Measurements from ENCODE around the gene FOSL1.

DNA sequence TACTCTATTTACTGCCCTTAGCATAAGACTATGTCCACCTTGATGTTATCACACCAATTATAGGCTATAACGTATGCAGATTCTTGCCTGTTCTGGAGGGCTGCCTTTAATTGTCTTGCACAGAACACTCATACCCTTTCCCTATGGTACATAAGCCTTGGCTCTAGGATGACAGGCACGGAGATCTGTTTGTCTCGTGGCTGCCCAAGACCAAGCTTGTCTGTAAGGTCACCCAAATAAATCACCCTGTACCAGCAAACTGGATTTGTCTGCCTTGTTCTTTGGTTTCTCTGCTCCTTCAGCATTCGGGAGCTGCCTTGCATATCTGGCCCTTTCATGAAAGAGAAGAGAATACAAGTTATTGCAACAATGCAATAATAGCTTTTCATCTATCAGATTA, 37.6 kb upstream of the FOSL1 start:
- no peak for TF ChIP-seq TAF1 (IDR thresholded peaks at IDR 0.05; ENCODE audit: borderline replicate concordance, low read depth, low read length)
- no peak for TF ChIP-seq POLR2AphosphoS5 (IDR thresholded peaks at IDR 0.05; ENCODE audit: low read depth, low read length)
- no peak for TF ChIP-seq POLR2A (IDR thresholded peaks at IDR 0.05; ENCODE audit: low read depth, low read length)

All from GM12892 (cell line).